Gastrocnemius medialis (tissue), 4 donors: ENCODE results near the gene FAM117B. TPM values are rescaled to one million over a fixed set of nuclear protein-coding genes. Genes with fewer than 3 reads are reported as not detected.

Source experiments
- ATAC-seq, 2 donors: fragments of 150-250 bp; one replicate each; pipeline ENCODE4 v1.9.1; 2016
- DNase-seq, 2 donors: peaks; one replicate each; pipeline ENCODE4 v3.0.0-alpha.2; 2019
- H3K27ac ChIP-seq, 4 donors: fragments of 200-600 bp; sonication (generic); 1 replicate in 1 of 4; 2 replicates in 3 of 4; pipeline ENCODE4 v1.5.1; 2016 to 2018; ENCODE audit warnings: mild to moderate bottlenecking in 2 of 4, moderate library complexity in 1 of 4
- H3K27me3 ChIP-seq, 3 donors: fragments of 200-600 bp; sonication (generic) in 2 of 3; 1 replicate in 1 of 3; 2 replicates in 2 of 3; pipeline versions ENCODE4 v1.5.1 to v1.6.0; 2016 to 2019; ENCODE audit warnings: mild to moderate bottlenecking in 1 of 3, moderate library complexity in 1 of 3
- H3K36me3 ChIP-seq, 2 donors: fragments of 200-600 bp; sonication (generic) in 1 of 2; one replicate each; pipeline ENCODE4 v1.5.1; 2017 to 2018
- H3K4me1 ChIP-seq, 2 donors: fragments of 200-600 bp; sonication (generic) in 1 of 2; one replicate each; pipeline ENCODE4 v1.5.1; 2016 to 2017; ENCODE audit warnings: mild to moderate bottlenecking in 2 of 2
- H3K4me3 ChIP-seq, 4 donors: fragments of 200-600 bp; sonication (generic) in 3 of 4; 1 replicate in 1 of 4; 2 replicates in 3 of 4; pipeline ENCODE4 v1.5.1; 2016 to 2019; ENCODE audit warnings: mild to moderate bottlenecking in 2 of 4
- H3K9me3 ChIP-seq, 3 donors: fragments of 200-600 bp; sonication (generic) in 2 of 3; 1 replicate in 1 of 3; 2 replicates in 2 of 3; pipeline ENCODE4 v1.5.1; 2016 to 2019
- CTCF ChIP-seq, 5 experiments: fragments of 450-650 bp in 3 of 5; fragments of 200-600 bp in 2 of 5; sonication (generic) in 2 of 5; IDR thresholded peaks in 4 of 5; conservative IDR thresholded peaks in 1 of 5; 1 replicate in 4 of 5; 2 replicates in 1 of 5; pipeline ENCODE4 v1.5.1; 2016 to 2019; ENCODE audit warnings: antibody characterized with exemption in 5 of 5, mild to moderate bottlenecking in 3 of 5, moderate library complexity in 3 of 5
- POLR2A ChIP-seq, 2 donors: fragments of 450-650 bp; IDR thresholded peaks; one replicate each; pipeline ENCODE4 v1.6.1; 2017; ENCODE audit warnings: antibody characterized with exemption in 2 of 2, mild to moderate bottlenecking in 2 of 2, moderate library complexity in 2 of 2
- in situ Hi-C, 4 donors: fragments of 200-750 bp; cut with MboI; loops; one replicate each; pipeline versions ENCODE4 v1.15.0 to v1.8.0; 2017; ENCODE audit warnings: low sequenced_read_pairs in 4 of 4
- intact Hi-C: fragments of 100-400 bp; cut with DNase I; formaldehyde crosslinking; loops from one replicate; pipeline ENCODE4 v1.15.1; 2023; ENCODE audit warnings: low total_unique reads
- total RNA-seq, 4 donors: library from RNA; depleted of rRNA; stranded (reverse); fragments of >200 nt; gene quantifications; one replicate each; pipeline versions ENCODE4 v1.1.0 to v1.2.3, GENCODE V29; 2016

Gene FAM117B
- total RNA-seq, 4 donors from 2014 or later: 1.5 to 4.5 (median 2.9) TPM

GRCh38 chr2:202693503-202693902, 58.7 kb downstream of the FAM117B start:
- H3K36me3 ChIP-seq: peaks cover 0 to 3% of the 10 kb centered on the region in 2 donors
- no peaks in the 10 kb centered on the region for H3K4me1 ChIP-seq
- intact Hi-C loops (no loop called here), in situ Hi-C loops (no loop called here)
- DNase-seq: no peak
- ATAC-seq: no peak
- no peaks in the 10 kb centered on the region for H3K27me3 ChIP-seq
- no peak overlapping the region for H3K4me3 ChIP-seq
- no peak for TF ChIP-seq CTCF (IDR thresholded peaks at IDR 0.05 in 4 of 5, conservative IDR thresholded peaks at IDR 0.05 in 1 of 5)
- TF ChIP-seq POLR2A (IDR thresholded peaks at IDR 0.05): no peak
- H3K27ac ChIP-seq: no peak overlapping the region
- no peaks in the 10 kb centered on the region for H3K9me3 ChIP-seq

- no peak for DNase-seq
- H3K27me3 ChIP-seq: no peaks in the 10 kb centered on the region
- no peak overlapping the region for H3K27ac ChIP-seq
- H3K9me3 ChIP-seq: no peaks in the 10 kb centered on the region
- peaks cover 0 to 3% of the 10 kb centered on the region in 2 donors for H3K36me3 ChIP-seq
- no peak for TF ChIP-seq CTCF (IDR thresholded peaks at IDR 0.05 in 4 of 5, conservative IDR thresholded peaks at IDR 0.05 in 1 of 5)
- no peak for TF ChIP-seq POLR2A (IDR thresholded peaks at IDR 0.05)
- intact Hi-C loops: no loop called here
- in situ Hi-C loops: no loop called here
- no peak overlapping the region for H3K4me3 ChIP-seq
- H3K4me1 ChIP-seq: no peaks in the 10 kb centered on the region
- no peak for ATAC-seq
These were observed 60.4 kb downstream of the FAM117B start for GRCh38 chr2:202695166-202695565.

GRCh38 chr2:202700075-202700901, 65.5 kb downstream of the FAM117B start:
- H3K27me3 ChIP-seq: no peaks in the 10 kb centered on the region
- intact Hi-C loops: no loop called here
- H3K9me3 ChIP-seq: no peaks in the 10 kb centered on the region
- TF ChIP-seq CTCF (IDR thresholded peaks at IDR 0.05 in 4 of 5, conservative IDR thresholded peaks at IDR 0.05 in 1 of 5) (no peak), POLR2A (IDR thresholded peaks at IDR 0.05) (no peak)
- ATAC-seq: no peak
- H3K4me3 ChIP-seq: no peak overlapping the region
- in situ Hi-C loops: no loop called here
- H3K4me1 ChIP-seq: no peaks in the 10 kb centered on the region
- DNase-seq: no peak
- peaks cover 0 to 3% of the 10 kb centered on the region in 2 donors for H3K36me3 ChIP-seq
- no peak overlapping the region for H3K27ac ChIP-seq

- no peak for DNase-seq
- no peaks in the 10 kb centered on the region for H3K4me1 ChIP-seq
- in situ Hi-C loops (no loop called here), intact Hi-C loops (no loop called here)
- TF ChIP-seq POLR2A (IDR thresholded peaks at IDR 0.05) (no peak), CTCF (IDR thresholded peaks at IDR 0.05 in 4 of 5, conservative IDR thresholded peaks at IDR 0.05 in 1 of 5) (no peak)
- H3K4me3 ChIP-seq: no peak overlapping the region
- no peaks in the 10 kb centered on the region for H3K9me3 ChIP-seq
- no peak for ATAC-seq
- H3K27ac ChIP-seq: no peak overlapping the region
- H3K27me3 ChIP-seq: no peaks in the 10 kb centered on the region
- no peaks in the 10 kb centered on the region for H3K36me3 ChIP-seq
These were observed 68.3 kb downstream of the FAM117B start for GRCh38 chr2:202703091-202703490.
